Lung (tissue), 12 donors: Measurements from ENCODE around the gene CEND1. TPM values are rescaled to one million over a fixed set of nuclear protein-coding genes. Genes with fewer than 3 reads are reported as not detected.

Experiments
- ATAC-seq: fragments of 200-7000 bp; cut with Tn5 transposase; one replicate; pipeline ENCODE4 v1.9.1; 2020; ENCODE audit warnings: moderate number of reproducible peaks; ENCODE audit not compliant: insufficient read depth, low FRiP score
- DNase-seq, 3 donors: peaks; one replicate each; pipeline ENCODE4 v3.0.0-alpha.2; 2013 to 2017
- H3K27ac ChIP-seq, 2 donors: one replicate each; pipeline ENCODE4 v1.5.1; 2013; ENCODE audit warnings: mild to moderate bottlenecking in 2 of 2, moderate library complexity in 2 of 2, control low read depth in 1 of 2, inconsistent platforms in 1 of 2, low read depth in 1 of 2, low read length in 1 of 2
- H3K27me3 ChIP-seq, 3 donors: one replicate each; pipeline ENCODE4 v1.5.1; 2013; ENCODE audit warnings: low read length in 2 of 3; ENCODE audit not compliant: control insufficient read depth in 3 of 3, insufficient read depth in 3 of 3
- H3K36me3 ChIP-seq, 4 donors: one replicate each; pipeline ENCODE4 v1.5.1; 2013; ENCODE audit warnings: low read length in 4 of 4, mild to moderate bottlenecking in 1 of 4, moderate library complexity in 1 of 4; ENCODE audit not compliant: control insufficient read depth in 4 of 4, insufficient read depth in 4 of 4
- H3K4me1 ChIP-seq, 5 donors: one replicate each; pipeline ENCODE4 v1.5.1; 2013; ENCODE audit warnings: low read length in 5 of 5, mild to moderate bottlenecking in 2 of 5, moderate library complexity in 1 of 5; ENCODE audit not compliant: control insufficient read depth in 5 of 5, insufficient read depth in 5 of 5
- H3K4me3 ChIP-seq: one replicate; pipeline ENCODE4 v1.5.1; 2013; ENCODE audit warnings: mild to moderate bottlenecking, control low read depth, moderate library complexity
- H3K9ac ChIP-seq, 2 donors: one replicate each; pipeline ENCODE4 v1.5.1; 2013; ENCODE audit warnings: low read length in 2 of 2, control low read depth in 1 of 2; ENCODE audit not compliant: insufficient read depth in 1 of 2
- H3K9me3 ChIP-seq, 4 donors: one replicate each; pipeline ENCODE4 v1.5.1; 2013; ENCODE audit warnings: low read length in 3 of 4, mild to moderate bottlenecking in 1 of 4, moderate library complexity in 1 of 4; ENCODE audit not compliant: control insufficient read depth in 4 of 4, insufficient read depth in 3 of 4
- CTCF ChIP-seq: IDR thresholded peaks from 2 replicates; pipeline ENCODE4 v1.5.1; 2012; ENCODE audit warnings: mild to moderate bottlenecking; ENCODE audit errors: control extremely low read depth, extremely low read depth
- WGBS, 2 donors: extraction: QIAGEN DNeasy Blood & Tissue Kit; methylation state at CpG; one replicate each; pipeline ENCODE4 v1.1.7; 2013; 5-methylcytosine and 5-hydroxymethylcytosine counted together
- polyA plus RNA-seq, 2 donors: library from polyadenylated mRNA; stranded (reverse); fragments of 200-250 nt; gene quantifications; one replicate each; pipeline ENCODE4 v1.2.1, GENCODE V29; 2013
- total RNA-seq, 2 donors: library from RNA; depleted of rRNA in 1 of 2; stranded (reverse); fragments of >200 nt in 1 of 2; gene quantifications; one replicate each; pipeline ENCODE4 v1.2.1, GENCODE V29; 2014 to 2021
- donor health status: control.
- donor health status: control.
- donor health status: Bipolar disorder and iron deficiency.
- donor health status: healthy.
- donor health status: DM: yes; HTN: yes; CAD: no.

The CEND1 gene
- total and polyA plus RNA-seq, 4 donors = 0.10 to 0.18 (median 0.14) TPM; not detected in 1

GRCh38 chr11:787084-787675 lies 2.7 kb downstream of the CEND1 start:
- ATAC-seq (no peak), DNase-seq (no peak)
- TF ChIP-seq CTCF = no peak
- H3K36me3 ChIP-seq = peaks cover 0 to 10% (median 3%) of the 10 kb centered on the region in 4 donors
- no peaks in the 10 kb centered on the region for H3K9me3 ChIP-seq
- peaks cover 0 to 7% (median 3%) of the 10 kb centered on the region in 5 donors for H3K4me1 ChIP-seq
- 89 to 92% methylated on average over 22 to 24 of the region's 24 CpGs for WGBS, 2 donors
- no peaks in the 10 kb centered on the region for H3K27me3 ChIP-seq
- no peak overlapping the region for H3K4me3 ChIP-seq
- no peak overlapping the region for H3K9ac ChIP-seq
- H3K27ac ChIP-seq = no peak overlapping the region

GRCh38 chr11:786235-787083 lies 3.4 kb downstream of the CEND1 start:
- TF ChIP-seq CTCF = no peak
- Histone ChIP-seq H3K27me3 (no peaks in the 10 kb centered on the region), H3K9ac (no peak overlapping the region), H3K4me3 (no peak overlapping the region), H3K36me3 (peaks cover 0 to 4% (median 0%) of the 10 kb centered on the region in 4 donors), H3K9me3 (no peaks in the 10 kb centered on the region), H3K27ac (no peak overlapping the region), H3K4me1 (peaks cover 0 to 7% (median 3%) of the 10 kb centered on the region in 5 donors)
- DNase-seq = no peak
- ATAC-seq = no peak
- WGBS, 2 donors = 81 to 89% methylated on average over 23 to 24 of the region's 24 CpGs

GRCh38 chr11:783581-784015 lies 6.3 kb downstream of the CEND1 start:
- H3K4me1 ChIP-seq = peaks cover 0 to 7% (median 3%) of the 10 kb centered on the region in 5 donors
- H3K36me3 ChIP-seq = no peaks in the 10 kb centered on the region
- ATAC-seq (peak; percentile 77), DNase-seq (peak; percentile 70 to 80 (median 78))
- no peak overlapping the region for H3K9ac ChIP-seq
- no peaks in the 10 kb centered on the region for H3K27me3 ChIP-seq
- no peaks in the 10 kb centered on the region for H3K9me3 ChIP-seq
- H3K27ac ChIP-seq = no peak overlapping the region
- H3K4me3 ChIP-seq = no peak overlapping the region
- TF ChIP-seq CTCF = peak; percentile 22
- WGBS, 2 donors = 38 to 40% methylated on average over 24 of the region's 24 CpGs
